ENCODE measurements around the gene ANKRD55.

- TF ChIP-seq POLR2A (IDR thresholded peaks at IDR 0.05), result no peak
- no peak for TF ChIP-seq CTCF (IDR thresholded peaks at IDR 0.05)
- TF ChIP-seq EP300 (IDR thresholded peaks at IDR 0.05), result peak in 1 of 2 donors; percentile 10
These were observed 18.9 kb upstream of the ANKRD55 start for GRCh38 chr5:56251918-56252553.

Measured in tibial nerve (tissue), 4 donors.